Measurements from ENCODE around the gene XYLT2. TPM values are rescaled to one million over a fixed set of nuclear protein-coding genes. Genes with fewer than 3 reads are reported as not detected.

The XYLT2 gene
- total RNA-seq, 4 donors from 2014 or later = 27.6 to 32.3 (median 29.9) TPM

DNA sequence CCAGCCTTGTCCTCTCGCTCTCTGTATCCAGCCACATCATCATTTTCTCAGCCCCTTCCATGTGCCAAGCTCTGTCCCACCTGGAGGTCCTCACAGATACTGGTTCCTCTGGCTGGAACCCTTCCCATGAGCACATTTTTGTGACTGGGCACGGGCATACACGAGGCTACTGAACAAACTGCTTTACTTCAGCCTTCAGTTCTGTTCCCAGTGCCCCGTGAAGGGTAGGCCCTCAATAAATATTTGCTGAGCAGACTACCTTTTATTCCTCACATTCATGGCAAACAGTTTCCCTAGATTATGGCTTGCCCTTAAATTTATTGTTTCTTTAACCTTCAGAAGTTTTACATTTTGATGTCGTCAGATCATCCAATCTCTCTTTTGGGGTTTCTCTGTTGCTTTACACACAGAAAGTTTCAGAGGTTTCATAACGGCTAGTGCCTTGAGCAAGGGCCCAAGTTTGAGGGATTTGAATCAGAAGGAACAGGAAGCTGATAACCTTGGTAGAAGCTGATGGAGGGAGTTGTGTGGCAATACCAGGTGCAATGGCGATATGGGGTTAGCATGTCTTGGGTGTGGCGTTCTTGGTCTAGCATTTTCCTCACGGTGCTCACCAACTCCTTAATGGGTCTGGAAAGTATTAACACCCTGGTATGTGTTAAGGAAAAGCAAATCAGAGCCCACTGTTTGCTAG lies 43.9 kb upstream of the XYLT2 start:
- no peak for DNase-seq (ENCODE audit: low spot score in 2 of 2)
- TF ChIP-seq POLR2A (IDR thresholded peaks at IDR 0.05) = no peak
- TF ChIP-seq, protein P1, sequence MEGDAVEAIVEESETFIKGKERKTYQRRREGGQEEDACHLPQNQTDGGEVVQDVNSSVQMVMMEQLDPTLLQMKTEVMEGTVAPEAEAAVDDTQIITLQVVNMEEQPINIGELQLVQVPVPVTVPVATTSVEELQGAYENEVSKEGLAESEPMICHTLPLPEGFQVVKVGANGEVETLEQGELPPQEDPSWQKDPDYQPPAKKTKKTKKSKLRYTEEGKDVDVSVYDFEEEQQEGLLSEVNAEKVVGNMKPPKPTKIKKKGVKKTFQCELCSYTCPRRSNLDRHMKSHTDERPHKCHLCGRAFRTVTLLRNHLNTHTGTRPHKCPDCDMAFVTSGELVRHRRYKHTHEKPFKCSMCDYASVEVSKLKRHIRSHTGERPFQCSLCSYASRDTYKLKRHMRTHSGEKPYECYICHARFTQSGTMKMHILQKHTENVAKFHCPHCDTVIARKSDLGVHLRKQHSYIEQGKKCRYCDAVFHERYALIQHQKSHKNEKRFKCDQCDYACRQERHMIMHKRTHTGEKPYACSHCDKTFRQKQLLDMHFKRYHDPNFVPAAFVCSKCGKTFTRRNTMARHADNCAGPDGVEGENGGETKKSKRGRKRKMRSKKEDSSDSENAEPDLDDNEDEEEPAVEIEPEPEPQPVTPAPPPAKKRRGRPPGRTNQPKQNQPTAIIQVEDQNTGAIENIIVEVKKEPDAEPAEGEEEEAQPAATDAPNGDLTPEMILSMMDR (IDR thresholded peaks at IDR 0.05) = no peak
- TF ChIP-seq EP300 (IDR thresholded peaks at IDR 0.05) = no peak
- WGBS, 2 donors = 70 to 74% methylated on average over 9 of the region's 9 CpGs

DNA sequence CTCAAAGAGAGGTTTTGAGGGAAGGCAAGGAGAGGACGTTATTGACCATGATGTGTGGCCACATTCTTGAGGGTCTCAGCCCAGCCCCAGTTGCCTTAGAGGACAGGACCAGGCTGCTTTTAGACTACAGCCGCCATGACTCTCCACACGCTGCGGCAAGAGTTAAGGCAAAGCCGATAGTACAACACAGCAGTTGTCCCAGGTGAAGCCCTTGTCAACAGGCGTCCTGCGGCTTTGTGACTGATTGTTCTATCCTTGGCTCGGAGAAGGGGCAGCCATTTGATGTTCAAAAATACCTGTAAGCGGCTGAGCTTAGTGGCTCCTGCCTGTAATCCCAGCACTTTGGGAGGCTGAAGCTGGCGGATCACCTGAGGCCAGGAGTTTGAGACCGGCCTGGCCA lies 42.9 kb upstream of the XYLT2 start:
- DNase-seq (ENCODE audit: low spot score in 2 of 2) = no peak
- TF ChIP-seq POLR2A (IDR thresholded peaks at IDR 0.05) = no peak
- TF ChIP-seq EP300 (IDR thresholded peaks at IDR 0.05) = no peak
- TF ChIP-seq, protein P1 (IDR thresholded peaks at IDR 0.05) = no peak
- 94 to 95% methylated on average over 11 of the region's 11 CpGs for WGBS, 2 donors
- Histone ChIP-seq H3K27ac (no peak overlapping the region), H3K4me3 (no peak overlapping the region), H3K9me3 (no peaks in the 10 kb centered on the region), H3K36me3 (no peaks in the 10 kb centered on the region), H3K27me3 (no peaks in the 10 kb centered on the region), H3K4me1 (peaks cover 0 to 19% (median 3%) of the 10 kb centered on the region in 4 donors)

More for the DNA sequence above, 43.9 kb upstream of the XYLT2 start:
- Histone ChIP-seq H3K9me3 (no peaks in the 10 kb centered on the region), H3K4me3 (no peak overlapping the region), H3K4me1 (peaks cover 0 to 19% (median 3%) of the 10 kb centered on the region in 4 donors), H3K36me3 (no peaks in the 10 kb centered on the region), H3K27ac (no peak overlapping the region), H3K27me3 (no peaks in the 10 kb centered on the region)

DNA sequence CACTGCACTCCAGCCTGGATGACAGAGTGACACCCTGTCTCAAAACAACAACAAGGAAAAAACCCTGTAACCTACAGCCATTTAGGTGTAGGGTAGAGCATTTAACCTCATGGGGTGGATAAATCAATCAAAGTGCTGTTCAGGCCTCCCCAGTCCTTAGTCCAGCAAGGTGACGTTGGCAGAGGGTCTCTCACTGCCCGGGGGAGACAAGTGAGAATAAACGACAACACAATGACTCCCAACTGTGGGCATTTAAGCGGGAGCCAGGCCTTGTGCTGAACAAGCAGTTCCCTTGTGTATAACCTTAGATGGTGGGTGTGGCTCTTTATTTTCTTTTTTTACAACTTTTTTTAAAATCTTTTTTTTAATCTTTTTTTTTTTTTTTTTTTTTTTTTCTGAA lies 42.3 kb upstream of the XYLT2 start:
- Histone ChIP-seq H3K27me3 (no peaks in the 10 kb centered on the region), H3K4me1 (peaks cover 0 to 19% (median 3%) of the 10 kb centered on the region in 4 donors), H3K9me3 (no peaks in the 10 kb centered on the region), H3K27ac (no peak overlapping the region), H3K36me3 (no peaks in the 10 kb centered on the region), H3K4me3 (no peak overlapping the region)
- 69 to 74% methylated on average over 4 of the region's 4 CpGs for WGBS, 2 donors
- DNase-seq (ENCODE audit: low spot score in 2 of 2) = no peak
- TF ChIP-seq EP300 (IDR thresholded peaks at IDR 0.05) = no peak
- no peak for TF ChIP-seq POLR2A (IDR thresholded peaks at IDR 0.05)
- TF ChIP-seq, protein P1 (IDR thresholded peaks at IDR 0.05) = no peak

DNA sequence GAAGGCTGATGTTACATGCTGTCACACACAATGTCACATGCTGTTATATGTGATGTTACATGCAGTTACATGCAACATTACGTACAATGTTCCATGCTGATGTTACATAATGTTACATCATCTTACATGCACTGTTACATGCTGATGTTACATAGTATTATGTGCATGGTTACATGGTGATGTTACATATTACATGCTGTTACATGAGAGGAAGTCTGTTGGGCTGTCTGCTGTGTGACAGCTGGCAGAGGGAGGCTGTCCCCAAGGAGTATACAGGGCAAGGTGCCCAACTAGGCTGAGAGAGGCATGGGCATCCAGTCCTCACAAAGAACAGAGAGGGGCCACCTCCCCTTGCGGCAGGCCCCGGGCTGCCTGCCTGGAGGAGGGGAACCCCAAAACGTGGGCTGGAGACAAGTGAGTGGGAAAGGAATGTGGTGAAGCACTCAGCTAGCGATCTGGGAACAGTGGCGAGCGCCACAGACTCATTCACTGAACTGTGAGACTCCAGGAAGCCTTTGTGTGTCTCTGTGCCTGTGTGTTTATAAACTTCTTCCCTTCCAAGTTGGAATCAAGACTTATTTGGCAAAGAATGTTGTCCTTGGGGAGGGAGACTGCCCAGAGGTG lies 41.0 kb upstream of the XYLT2 start:
- Histone ChIP-seq H3K27me3 (no peaks in the 10 kb centered on the region), H3K4me1 (peaks cover 0 to 19% (median 3%) of the 10 kb centered on the region in 4 donors), H3K27ac (peak overlapping the region in 2 of 4 donors; percentile 19 to 65), H3K9me3 (no peaks in the 10 kb centered on the region), H3K4me3 (no peak overlapping the region), H3K36me3 (no peaks in the 10 kb centered on the region)
- DNase-seq (ENCODE audit: low spot score in 2 of 2) = no peak
- 11 to 19% methylated on average over 6 to 7 of the region's 7 CpGs for WGBS, 2 donors
- TF ChIP-seq, protein P1 (IDR thresholded peaks at IDR 0.05) = no peak
- TF ChIP-seq POLR2A (IDR thresholded peaks at IDR 0.05) (no peak), EP300 (IDR thresholded peaks at IDR 0.05) (no peak)

DNA sequence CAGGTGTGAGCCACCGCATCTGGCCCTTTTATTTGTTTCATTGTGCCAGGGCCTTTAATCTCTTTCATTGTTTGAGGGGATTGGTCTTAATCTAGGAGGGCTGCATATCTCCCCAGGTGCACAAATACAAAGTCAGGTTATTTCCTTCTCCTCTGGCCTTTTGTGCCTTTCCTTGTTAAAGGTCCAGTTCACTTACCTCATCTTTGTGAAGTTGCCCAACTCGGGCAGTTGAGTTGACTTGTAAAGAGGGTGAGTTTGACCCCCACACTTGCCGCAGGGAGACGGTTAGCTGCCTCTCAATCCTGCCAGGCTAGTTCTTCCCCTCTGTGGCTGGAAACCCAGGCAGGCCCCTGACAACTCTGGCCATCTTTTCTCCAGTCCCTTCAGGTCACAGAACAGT lies 38.3 kb upstream of the XYLT2 start:
- Histone ChIP-seq H3K4me1 (peaks cover 0 to 19% (median 3%) of the 10 kb centered on the region in 4 donors), H3K9me3 (no peaks in the 10 kb centered on the region), H3K27ac (no peak overlapping the region), H3K27me3 (peaks cover 0 to 10% of the 10 kb centered on the region in 2 donors), H3K4me3 (no peak overlapping the region), H3K36me3 (no peaks in the 10 kb centered on the region)
- 91 to 94% methylated on average over 4 of the region's 4 CpGs for WGBS, 2 donors
- TF ChIP-seq POLR2A (IDR thresholded peaks at IDR 0.05) (no peak), EP300 (IDR thresholded peaks at IDR 0.05) (no peak)
- TF ChIP-seq, protein P1 (IDR thresholded peaks at IDR 0.05) = no peak
- no peak for DNase-seq (ENCODE audit: low spot score in 2 of 2)

Data from tibial nerve (tissue), 4 donors.